ENCODE data around the gene GRK7.

Gene GRK7

GRCh38 chr3:141767066-141767465 lies 3.9 kb downstream of the GRK7 start:
- Histone ChIP-seq H3K4me3 (ENCODE audit: low read length) (no peak overlapping the region), H3K27me3 (ENCODE audit: low read depth, low read length) (no peaks in the 10 kb centered on the region), H3K36me3 (replicated peaks; ENCODE audit: low read depth, low read length) (no peaks in the 10 kb centered on the region), H3K9ac (ENCODE audit: low read length) (no peak overlapping the region), H3K4me1 (ENCODE audit: low read length) (no peaks in the 10 kb centered on the region), H3K9me3 (ENCODE audit: insufficient read depth, low read length) (no peaks in the 10 kb centered on the region), H3K4me2 (ENCODE audit: low read length) (no peak overlapping the region), H4K20me1 (ENCODE audit: insufficient read depth, low read length) (no peaks in the 10 kb centered on the region), H3K79me2 (ENCODE audit: low read length) (no peaks in the 10 kb centered on the region), H3K27ac (ENCODE audit: low read length) (no peak overlapping the region), H2AFZ (ENCODE audit: low read depth, low read length) (no peak overlapping the region)
- TF ChIP-seq EZH2phosphoT487 (IDR thresholded peaks at IDR 0.05; ENCODE audit: low read depth) (no peak), CTCF (IDR thresholded peaks at IDR 0.05; ENCODE audit: low read depth, low read length) (no peak)

GRCh38 chr3:141769221-141769894 lies 6.2 kb downstream of the GRK7 start:
- Histone ChIP-seq H3K79me2 (ENCODE audit: low read length) (no peaks in the 10 kb centered on the region), H3K36me3 (replicated peaks; ENCODE audit: low read depth, low read length) (no peaks in the 10 kb centered on the region), H3K27ac (ENCODE audit: low read length) (no peak overlapping the region), H3K4me1 (ENCODE audit: low read length) (no peaks in the 10 kb centered on the region), H3K4me2 (ENCODE audit: low read length) (no peak overlapping the region), H3K9me3 (ENCODE audit: insufficient read depth, low read length) (no peaks in the 10 kb centered on the region), H4K20me1 (ENCODE audit: insufficient read depth, low read length) (no peaks in the 10 kb centered on the region), H3K4me3 (ENCODE audit: low read length) (no peak overlapping the region), H3K9ac (ENCODE audit: low read length) (no peak overlapping the region), H3K27me3 (ENCODE audit: low read depth, low read length) (no peaks in the 10 kb centered on the region), H2AFZ (ENCODE audit: low read depth, low read length) (no peak overlapping the region)
- TF ChIP-seq CTCF (IDR thresholded peaks at IDR 0.05; ENCODE audit: low read depth, low read length): no peak
- TF ChIP-seq EZH2phosphoT487 (IDR thresholded peaks at IDR 0.05; ENCODE audit: low read depth): no peak

DNA sequence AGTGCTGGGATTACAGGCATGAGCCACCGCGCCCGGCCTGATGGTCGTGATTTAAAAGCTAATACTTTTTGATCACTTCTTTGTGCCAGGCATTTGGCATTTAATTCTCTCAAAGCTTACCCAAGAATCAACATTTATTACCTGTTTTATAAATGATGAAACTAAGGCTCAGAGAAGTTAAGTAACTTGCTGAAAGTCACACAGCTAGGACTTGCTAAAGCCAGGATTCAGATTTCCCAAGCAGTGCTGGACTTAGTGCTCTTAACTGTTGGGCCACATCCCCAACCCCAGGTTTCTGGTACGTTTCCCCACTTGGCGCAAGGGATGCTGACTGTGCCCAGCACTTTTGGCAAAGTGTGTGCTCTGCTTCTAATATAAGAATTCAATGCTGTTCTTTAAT lies 10.5 kb downstream of the GRK7 start:
- H3K4me2 ChIP-seq (ENCODE audit: low read length): no peak overlapping the region
- no peaks in the 10 kb centered on the region for H3K79me2 ChIP-seq (ENCODE audit: low read length)
- TF ChIP-seq EZH2phosphoT487 (IDR thresholded peaks at IDR 0.05; ENCODE audit: low read depth): no peak
- H4K20me1 ChIP-seq (ENCODE audit: insufficient read depth, low read length): no peaks in the 10 kb centered on the region
- H3K27ac ChIP-seq (ENCODE audit: low read length): no peak overlapping the region
- H3K9ac ChIP-seq (ENCODE audit: low read length): no peak overlapping the region
- H3K4me3 ChIP-seq (ENCODE audit: low read length): no peak overlapping the region
- no peak overlapping the region for H2AFZ ChIP-seq (ENCODE audit: low read depth, low read length)
- H3K36me3 ChIP-seq (replicated peaks; ENCODE audit: low read depth, low read length): no peaks in the 10 kb centered on the region
- H3K9me3 ChIP-seq (ENCODE audit: insufficient read depth, low read length): no peaks in the 10 kb centered on the region
- no peaks in the 10 kb centered on the region for H3K27me3 ChIP-seq (ENCODE audit: low read depth, low read length)
- H3K4me1 ChIP-seq (ENCODE audit: low read length): no peaks in the 10 kb centered on the region

- Histone ChIP-seq H3K27ac (ENCODE audit: low read length) (no peak overlapping the region), H3K4me3 (ENCODE audit: low read length) (no peak overlapping the region), H3K4me1 (ENCODE audit: low read length) (no peaks in the 10 kb centered on the region), H4K20me1 (ENCODE audit: insufficient read depth, low read length) (no peaks in the 10 kb centered on the region), H3K4me2 (ENCODE audit: low read length) (no peak overlapping the region), H3K27me3 (ENCODE audit: low read depth, low read length) (no peaks in the 10 kb centered on the region), H2AFZ (ENCODE audit: low read depth, low read length) (no peak overlapping the region), H3K9ac (ENCODE audit: low read length) (no peak overlapping the region), H3K36me3 (replicated peaks; ENCODE audit: low read depth, low read length) (no peaks in the 10 kb centered on the region), H3K9me3 (ENCODE audit: insufficient read depth, low read length) (no peaks in the 10 kb centered on the region), H3K79me2 (ENCODE audit: low read length) (no peaks in the 10 kb centered on the region)
- TF ChIP-seq CTCF (IDR thresholded peaks at IDR 0.05; ENCODE audit: low read depth, low read length) (no peak), EZH2phosphoT487 (IDR thresholded peaks at IDR 0.05; ENCODE audit: low read depth) (no peak)
Observed at GRCh38 chr3:141776376-141776775, 13.2 kb downstream of the GRK7 start.
